GM23338 (cell line): ENCODE data around the gene TGM6.

Experiments
- CTCF ChIP-seq, 2 experiments: fragments of 200-600 bp in 1 of 2; sonication (generic) in 1 of 2; conservative IDR thresholded peaks; 2 replicates each; pipeline versions ENCODE4 v1.5.1 to v1.6.1; 2016 to 2017; ENCODE audit warnings: antibody characterized with exemption in 2 of 2, low read depth in 2 of 2, mild to moderate bottlenecking in 2 of 2, moderate library complexity in 1 of 2
- EZH2 ChIP-seq: fragments of 200-600 bp; sonication (generic); IDR thresholded peaks from one replicate; pipeline ENCODE4 v1.8.0; 2017; ENCODE audit warnings: antibody characterized with exemption, mild to moderate bottlenecking, low read depth; ENCODE audit not compliant: unreplicated experiment
- EZH2phosphoT487 ChIP-seq: fragments of 200-600 bp; sonication (generic); IDR thresholded peaks from one replicate; pipeline ENCODE4 v1.8.1; 2018; ENCODE audit warnings: antibody characterized with exemption; ENCODE audit not compliant: unreplicated experiment
- JUNB ChIP-seq: IDR thresholded peaks from one replicate; pipeline ENCODE4 v1.6.1; 2016; ENCODE audit warnings: antibody characterized with exemption; ENCODE audit not compliant: unreplicated experiment
- POLR2AphosphoS5 ChIP-seq: IDR thresholded peaks from 2 replicates; pipeline ENCODE4 v1.6.1; 2016; ENCODE audit warnings: antibody characterized with exemption, low read depth
- STAT1 ChIP-seq: IDR thresholded peaks from one replicate; pipeline ENCODE4 v1.6.1; 2016; ENCODE audit warnings: antibody characterized with exemption; ENCODE audit not compliant: unreplicated experiment
- ZNF462 ChIP-seq: fragments of 250-450 bp; sonication (Bioruptor Pico); IDR thresholded peaks from 2 replicates; pipeline ENCODE4 v1.5.0; 2020; ENCODE audit warnings: mild to moderate bottlenecking, moderate library complexity

- TF ChIP-seq ZNF462 (CRISPR knock-in tag) (no peak), CTCF (conservative IDR thresholded peaks at IDR 0.05; ENCODE audit: low read depth in 2 of 2) (no peak), EZH2 (no peak), POLR2AphosphoS5 (no peak), JUNB (no peak), STAT1 (no peak), EZH2phosphoT487 (no peak)
Observed at GRCh38 chr20:2420510-2420909, 39.8 kb downstream of the TGM6 start.
